Transverse colon (tissue), 4 donors: ENCODE results near the gene PTPRQ. TPM values are rescaled to one million over a fixed set of nuclear protein-coding genes. Genes with fewer than 3 reads are reported as not detected.

Source experiments
- DNase-seq: peaks from one replicate; pipeline ENCODE4 v3.0.0-alpha.2; 2019
- H3K27ac ChIP-seq, 4 donors: fragments of 200-600 bp; sonication (generic); 2 replicates each; pipeline ENCODE4 v1.5.1; 2016 to 2018; ENCODE audit warnings: inconsistent platforms in 4 of 4
- H3K27me3 ChIP-seq: fragments of 200-600 bp; sonication (generic); 2 replicates; pipeline ENCODE4 v1.5.1; 2017; ENCODE audit warnings: inconsistent platforms
- H3K36me3 ChIP-seq, 4 donors: fragments of 200-600 bp; sonication (generic); 2 replicates each; pipeline ENCODE4 v1.5.1; 2017 to 2019; ENCODE audit warnings: inconsistent platforms in 4 of 4
- H3K4me1 ChIP-seq, 4 donors: fragments of 200-600 bp; sonication (generic); 2 replicates each; pipeline ENCODE4 v1.5.1; 2017 to 2020; ENCODE audit warnings: inconsistent platforms in 4 of 4
- H3K4me3 ChIP-seq, 4 donors: fragments of 200-600 bp; sonication (generic); 1 replicate in 1 of 4; 2 replicates in 3 of 4; pipeline versions ENCODE4 v1.5.1 to v1.6.1; 2017 to 2019; ENCODE audit warnings: inconsistent platforms in 4 of 4
- H3K9me3 ChIP-seq, 2 donors: fragments of 200-600 bp; sonication (generic); 2 replicates each; pipeline ENCODE4 v1.5.1; 2017 to 2019; ENCODE audit warnings: inconsistent platforms in 2 of 2
- CTCF ChIP-seq, 5 experiments: fragments of 200-600 bp in 3 of 5; fragments of 450-650 bp in 2 of 5; sonication (generic) in 3 of 5; IDR thresholded peaks; 1 replicate in 2 of 5; 2 replicates in 3 of 5; pipeline ENCODE4 v1.5.1; 2016 to 2017; ENCODE audit warnings: antibody characterized with exemption in 5 of 5, inconsistent platforms in 3 of 5, mild to moderate bottlenecking in 2 of 5, moderate library complexity in 1 of 5
- EP300 ChIP-seq: sonication (generic); formaldehyde crosslinking; IDR thresholded peaks from one replicate; pipeline ENCODE4 v1.6.1; 2017; ENCODE audit warnings: antibody characterized with exemption, low read depth
- POLR2A ChIP-seq: fragments of 450-650 bp; IDR thresholded peaks from one replicate; pipeline ENCODE4 v1.6.1; 2016; ENCODE audit warnings: antibody characterized with exemption, mild to moderate bottlenecking, moderate library complexity
- POLR2AphosphoS5 ChIP-seq, 3 donors: sonication (generic); formaldehyde crosslinking; IDR thresholded peaks; one replicate each; pipeline ENCODE4 v1.6.1; 2016; ENCODE audit warnings: antibody characterized with exemption in 3 of 3
- WGBS, 2 donors: methylation state at CpG; one replicate each; pipeline ENCODE4 v1.1.5; 2018; ENCODE audit warnings: low coverage in 1 of 2; 5-methylcytosine and 5-hydroxymethylcytosine counted together
- in situ Hi-C, 4 donors: fragments of 200-750 bp; cut with MboI; loops; one replicate each; pipeline versions ENCODE4 v1.15.0 to v1.15.1; 2017; ENCODE audit warnings: low sequenced_read_pairs in 3 of 4, low pct_ligation_motif_present in 1 of 4, low pct_unique_long_range_greater_than_20kb in 1 of 4
- intact Hi-C: fragments of 100-400 bp; cut with DNase I; formaldehyde crosslinking; loops from one replicate; pipeline ENCODE4 v1.15.1; 2023; ENCODE audit warnings: low total_unique reads
- total RNA-seq, 4 donors: library from RNA; depleted of rRNA; stranded (reverse); fragments of >200 nt; gene quantifications; one replicate each; pipeline ENCODE4 v1.1.0, GENCODE V29; 2016

The PTPRQ gene
- total RNA-seq, 4 donors from 2014 or later = under 0.01 to 0.16 TPM; not detected in 2

DNA sequence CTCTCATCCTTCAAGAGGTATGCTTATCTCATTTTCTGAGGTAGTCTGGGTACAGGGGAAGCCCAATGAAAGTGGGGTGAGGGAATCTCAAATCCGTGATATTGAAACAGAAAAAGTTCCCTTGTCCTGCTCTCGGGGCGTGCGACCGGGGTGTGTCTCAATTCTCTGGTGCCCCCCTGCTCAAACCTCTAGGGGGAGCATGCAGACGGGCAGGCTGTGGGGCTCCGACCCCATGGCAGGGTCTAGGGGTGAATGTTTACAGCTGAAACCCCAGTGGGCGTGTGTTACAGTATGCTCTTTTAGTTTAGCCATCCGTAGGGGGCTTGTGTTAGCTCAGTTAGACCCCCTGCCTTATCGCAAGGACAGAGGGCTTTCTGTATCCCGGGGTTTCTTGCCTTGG is 68.7 kb downstream of the PTPRQ start:
- no peak overlapping the region for H3K27ac ChIP-seq
- TF ChIP-seq POLR2AphosphoS5 (IDR thresholded peaks at IDR 0.05) (no peak), EP300 (no peak), CTCF (IDR thresholded peaks at IDR 0.05) (no peak), POLR2A (no peak)
- no peaks in the 10 kb centered on the region for H3K27me3 ChIP-seq
- no peaks in the 10 kb centered on the region for H3K36me3 ChIP-seq
- H3K4me1 ChIP-seq = no peaks in the 10 kb centered on the region
- in situ Hi-C loops (no loop called here), intact Hi-C loops (no loop called here)
- no peaks in the 10 kb centered on the region for H3K9me3 ChIP-seq
- H3K4me3 ChIP-seq = no peak overlapping the region
- 56 to 79% methylated on average over 4 to 11 of the region's 11 CpGs for WGBS, 2 donors
- no peak for DNase-seq

DNA sequence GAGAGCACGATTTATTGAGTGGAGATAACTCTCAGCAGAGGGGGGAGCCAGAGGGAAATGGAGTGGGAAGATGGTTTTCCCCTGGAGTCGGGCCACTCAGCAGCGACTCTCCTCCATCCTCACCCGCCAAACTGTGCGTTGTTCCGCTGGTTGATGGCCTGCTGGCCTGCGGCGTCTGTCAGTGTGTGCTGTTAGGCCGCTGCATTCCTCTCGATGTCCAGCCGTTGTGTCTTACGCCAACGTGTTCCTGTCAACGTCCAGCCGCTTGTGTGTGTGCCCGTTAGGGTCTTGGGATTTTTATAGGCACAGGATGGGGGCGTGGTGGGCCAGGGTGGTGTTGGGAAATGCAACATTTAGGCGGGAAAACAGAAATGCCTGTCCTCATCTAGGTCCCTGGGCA is 69.2 kb downstream of the PTPRQ start:
- no peak for DNase-seq
- 69% methylated on average over 18 of the region's 18 CpGs; no CpG with 5 or more reads in 1 of the 2 donors for WGBS, 2 donors
- H3K4me1 ChIP-seq = no peaks in the 10 kb centered on the region
- H3K36me3 ChIP-seq = no peaks in the 10 kb centered on the region
- in situ Hi-C loops = no loop called here
- H3K9me3 ChIP-seq = no peaks in the 10 kb centered on the region
- no peak overlapping the region for H3K27ac ChIP-seq
- intact Hi-C loops = no loop called here
- TF ChIP-seq POLR2A (no peak), CTCF (IDR thresholded peaks at IDR 0.05) (no peak), POLR2AphosphoS5 (IDR thresholded peaks at IDR 0.05) (no peak), EP300 (no peak)
- no peaks in the 10 kb centered on the region for H3K27me3 ChIP-seq
- H3K4me3 ChIP-seq = no peak overlapping the region

DNA sequence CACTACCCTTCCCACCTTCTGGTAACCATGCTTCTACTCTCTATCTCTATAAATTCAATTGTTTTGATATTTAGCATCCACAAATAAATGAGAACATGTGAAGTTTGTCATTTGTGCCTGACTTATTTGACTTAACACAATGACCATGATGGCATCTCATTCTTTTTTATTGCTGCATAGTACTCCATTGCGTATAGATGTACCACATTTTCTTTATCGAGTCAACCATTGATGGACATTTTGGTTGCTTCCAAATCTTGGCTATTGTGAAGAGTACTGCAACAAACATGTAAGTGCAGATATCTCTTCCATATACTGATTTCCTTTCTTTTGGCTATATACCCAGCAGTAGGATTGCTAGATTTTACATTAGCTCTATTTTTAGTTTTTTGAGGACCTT is 73.6 kb downstream of the PTPRQ start:
- H3K9me3 ChIP-seq = no peaks in the 10 kb centered on the region
- H3K36me3 ChIP-seq = no peaks in the 10 kb centered on the region
- H3K4me3 ChIP-seq = no peak overlapping the region
- TF ChIP-seq EP300 (no peak), POLR2A (no peak), POLR2AphosphoS5 (IDR thresholded peaks at IDR 0.05) (no peak), CTCF (IDR thresholded peaks at IDR 0.05) (no peak)
- WGBS, 2 donors = 88 to 96% methylated on average over 2 of the region's 2 CpGs
- no peaks in the 10 kb centered on the region for H3K4me1 ChIP-seq
- no peak overlapping the region for H3K27ac ChIP-seq
- in situ Hi-C loops (no loop called here), intact Hi-C loops (loop anchor here (2.0 kb wide), 1 partner anchor 35 kb away; no protein-coding TSS in a partner anchor)
- no peak for DNase-seq
- no peaks in the 10 kb centered on the region for H3K27me3 ChIP-seq

GRCh38 chr12:80531646-80532045 is 87.6 kb downstream of the PTPRQ start:
- in situ Hi-C loops = no loop called here
- no peak for DNase-seq

More at GRCh38 chr12:80531646-80532045, 87.6 kb downstream of the PTPRQ start:
- Histone ChIP-seq H3K9me3 (no peaks in the 10 kb centered on the region), H3K4me1 (no peaks in the 10 kb centered on the region), H3K27ac (no peak overlapping the region), H3K4me3 (no peak overlapping the region), H3K36me3 (no peaks in the 10 kb centered on the region), H3K27me3 (no peaks in the 10 kb centered on the region)
- TF ChIP-seq EP300 (no peak), CTCF (IDR thresholded peaks at IDR 0.05) (no peak), POLR2A (no peak), POLR2AphosphoS5 (IDR thresholded peaks at IDR 0.05) (no peak)
- intact Hi-C loops = no loop called here
